Hematopoietic multipotent progenitor cell treated with erythropoietin and hydrocortisone succinate and interleukin-3 and kit ligand, for 17 days (in vitro differentiated cells): Measurements from ENCODE around the gene OTUB1.
"Not testable (repeated sequence)": the region's sequence is repeated elsewhere in the genome, so short reads cannot be mapped to it uniquely, and the experiment has no call there.

Experiments
- DNase-seq: peaks from one replicate; pipeline ENCODE4 v3.0.0-alpha.2; 2015; ENCODE audit warnings: low spot score

OTUB1 gene

GRCh38 chr11:63986156-63986931 is at the start of gene OTUB1:
OTUB1 (plus strand) TSS chr11:63986438; CDS start chr11:63986457, 19 bp downstream.
- peak; percentile 86 for DNase-seq

GRCh38 chr11:63937713-63938478 is 48.3 kb upstream of the OTUB1 start:
- no peak for DNase-seq

GRCh38 chr11:63938479-63939396 is 47.5 kb upstream of the OTUB1 start, which contains the start of gene NAA40:
NAA40 (plus strand) TSS chr11:63939002; CDS start chr11:63939097, 95 bp downstream.
- peak; percentile 92 for DNase-seq

GRCh38 chr11:63939397-63939891 is 46.8 kb upstream of the OTUB1 start:
- DNase-seq: peak; percentile 25

GRCh38 chr11:63940786-63941185 is 45.5 kb upstream of the OTUB1 start:
- DNase-seq: no peak

- DNase-seq: no peak
These were observed 44.3 kb upstream of the OTUB1 start for GRCh38 chr11:63941901-63942300.

GRCh38 chr11:63942803-63943202 is 43.4 kb upstream of the OTUB1 start:
- no peak for DNase-seq

- peak; percentile 74 for DNase-seq
These were observed 41.3 kb upstream of the OTUB1 start for GRCh38 chr11:63944987-63945386.

- peak; percentile 73 for DNase-seq
These were observed 40.6 kb upstream of the OTUB1 start for GRCh38 chr11:63945477-63946163.

- no peak for DNase-seq
These were observed 34.3 kb upstream of the OTUB1 start for GRCh38 chr11:63951779-63952536.

GRCh38 chr11:63952570-63952969 is 33.7 kb upstream of the OTUB1 start:
- no peak for DNase-seq

GRCh38 chr11:63958008-63958407 is 28.2 kb upstream of the OTUB1 start:
- no peak for DNase-seq

- DNase-seq: no peak
These were observed 24.4 kb upstream of the OTUB1 start for GRCh38 chr11:63961608-63962412.

GRCh38 chr11:63963895-63964294 is 22.3 kb upstream of the OTUB1 start:
- DNase-seq: not testable (repeated sequence)

- DNase-seq: no peak
These were observed 19.8 kb upstream of the OTUB1 start for GRCh38 chr11:63966444-63966843.

- DNase-seq: no peak
These were observed 16.8 kb upstream of the OTUB1 start for GRCh38 chr11:63969461-63969860.

- DNase-seq: no peak
These were observed 15.3 kb upstream of the OTUB1 start for GRCh38 chr11:63970902-63971301.

GRCh38 chr11:63973912-63974258 is 12.4 kb upstream of the OTUB1 start:
- DNase-seq: not testable (repeated sequence)

- DNase-seq: peak; percentile 99
These were observed 11.7 kb upstream of the OTUB1 start, which contains the start of gene COX8A for GRCh38 chr11:63974259-63975143. COX8A (plus strand) TSS chr11:63974620; CDS start chr11:63974681, 61 bp downstream.
